ENCODE results near the gene DIPK2B. TPM values are rescaled to one million over a fixed set of nuclear protein-coding genes. Genes with fewer than 3 reads are reported as not detected.

Gene DIPK2B, protein sequence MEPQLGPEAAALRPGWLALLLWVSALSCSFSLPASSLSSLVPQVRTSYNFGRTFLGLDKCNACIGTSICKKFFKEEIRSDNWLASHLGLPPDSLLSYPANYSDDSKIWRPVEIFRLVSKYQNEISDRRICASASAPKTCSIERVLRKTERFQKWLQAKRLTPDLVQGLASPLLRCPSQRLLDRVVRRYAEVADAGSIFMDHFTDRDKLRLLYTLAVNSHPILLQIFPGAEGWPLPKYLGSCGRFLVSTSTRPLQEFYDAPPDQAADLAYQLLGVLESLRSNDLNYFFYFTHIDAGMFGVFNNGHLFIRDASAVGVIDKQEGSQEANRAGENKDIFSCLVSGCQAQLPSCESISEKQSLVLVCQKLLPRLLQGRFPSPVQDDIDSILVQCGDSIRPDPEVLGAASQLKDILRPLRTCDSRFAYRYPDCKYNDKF
- total RNA-seq (2014; rRNA removed; shearing (Covaris generic)) = not detected in 2 replicates
- not detected in 2 replicates for polyA plus RNA-seq (2014; cell fraction: nucleus; rRNA removed)

DNA sequence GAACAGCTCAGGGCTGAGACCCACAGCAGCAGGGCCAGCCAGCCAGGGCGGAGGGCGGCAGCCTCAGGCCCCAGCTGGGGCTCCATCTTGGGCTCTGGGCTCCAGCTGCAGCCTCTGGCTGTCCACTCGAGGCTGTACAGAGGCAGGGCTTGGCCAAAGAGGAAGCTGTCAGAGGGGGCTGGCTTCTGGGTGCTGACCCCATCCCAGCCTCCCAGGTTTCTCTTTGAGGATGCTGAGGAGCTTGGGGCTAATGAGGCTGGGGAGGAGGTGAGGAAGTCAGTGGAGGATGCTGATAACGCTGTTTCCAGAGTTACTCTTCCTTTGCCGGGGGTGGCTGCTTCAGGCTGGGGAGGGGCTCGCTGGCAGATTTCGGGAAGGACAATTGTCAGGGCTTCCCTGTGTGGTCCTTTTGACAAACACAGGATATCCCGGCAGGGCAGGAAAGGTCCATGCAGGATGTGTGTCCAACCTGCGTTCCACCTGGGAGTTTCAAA lies at the start of gene DIPK2B:
TSS of gene DIPK2B (minus strand) at position 136 of the 494 bp plus-strand sequence. CDS start at position 86, 50 bp downstream.
- no peak for DNase-seq (ENCODE audit: extremely low read depth, low read depth)

GRCh38 chrX:45240301-45240700 lies 39.6 kb upstream of the DIPK2B start:
- no peak for DNase-seq (ENCODE audit: extremely low read depth, low read depth)

DNA sequence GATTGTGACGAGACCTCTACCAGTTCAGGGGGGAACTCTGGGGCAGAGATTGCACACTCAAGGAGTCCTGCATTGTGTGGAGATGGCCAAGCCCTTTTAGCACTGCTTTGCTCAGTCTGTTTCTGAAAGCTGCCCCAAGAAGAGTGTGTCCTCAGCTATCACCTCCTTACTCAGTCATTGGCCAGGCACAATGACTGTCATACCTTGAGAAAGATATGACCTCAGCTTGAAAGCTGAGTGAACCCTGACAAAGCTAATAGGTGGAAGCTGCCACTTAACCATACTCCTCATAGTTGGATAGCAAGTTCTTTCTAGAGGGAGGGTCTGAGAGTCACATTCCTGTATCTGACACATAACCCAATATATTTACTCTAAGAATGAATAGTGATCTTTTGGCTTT lies 37.8 kb upstream of the DIPK2B start:
- DNase-seq (ENCODE audit: extremely low read depth, low read depth) = no peak

GRCh38 chrX:45233531-45233930 lies 32.9 kb upstream of the DIPK2B start:
- no peak for DNase-seq (ENCODE audit: extremely low read depth, low read depth)

- no peak for DNase-seq (ENCODE audit: extremely low read depth, low read depth)
Measured at GRCh38 chrX:45232139-45232538, 31.5 kb upstream of the DIPK2B start.

DNA sequence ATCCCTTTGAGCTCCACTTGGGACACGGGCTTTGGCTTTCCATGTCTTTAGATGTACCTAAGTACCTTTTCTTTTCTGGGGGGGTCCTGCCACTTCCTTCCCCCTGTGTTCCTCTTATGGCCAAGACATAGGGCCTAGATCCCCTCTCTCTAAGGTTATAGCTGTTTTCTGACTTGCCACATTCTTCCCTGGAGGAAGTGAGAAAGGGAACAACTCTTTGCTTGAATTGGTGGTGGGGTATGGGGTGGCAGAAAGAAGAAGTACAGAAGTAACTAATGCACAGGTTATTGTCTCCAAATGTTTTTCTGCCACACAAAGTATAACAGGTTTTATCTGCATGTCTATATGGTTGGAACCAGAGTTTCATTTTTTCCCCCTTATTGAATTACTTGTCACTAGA lies 29.7 kb upstream of the DIPK2B start:
- no peak for DNase-seq (ENCODE audit: extremely low read depth, low read depth)

- DNase-seq (ENCODE audit: extremely low read depth, low read depth) = no peak
Measured at GRCh38 chrX:45229348-45229747, 28.7 kb upstream of the DIPK2B start.

DNA sequence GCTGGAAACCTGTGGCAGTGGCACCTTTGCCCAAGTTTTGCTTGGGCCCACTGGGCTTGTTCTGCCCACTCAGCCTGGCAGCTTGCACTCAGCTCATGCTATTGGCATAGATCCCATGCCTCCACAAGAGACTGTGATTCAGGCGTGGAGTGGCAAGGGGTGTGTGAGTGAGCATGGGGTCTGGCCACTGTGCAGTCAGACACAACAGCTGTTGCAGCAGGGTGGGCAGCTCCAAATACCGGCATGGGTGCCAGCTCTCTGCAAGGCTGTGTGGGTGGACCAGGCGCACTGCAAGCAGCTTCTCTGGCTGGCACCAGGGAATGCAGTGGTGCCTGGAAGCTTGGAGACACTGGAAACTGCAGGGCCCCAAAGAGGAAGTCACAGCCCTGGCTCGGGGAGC lies 27.4 kb upstream of the DIPK2B start:
- DNase-seq (ENCODE audit: extremely low read depth, low read depth) = no peak

DNA sequence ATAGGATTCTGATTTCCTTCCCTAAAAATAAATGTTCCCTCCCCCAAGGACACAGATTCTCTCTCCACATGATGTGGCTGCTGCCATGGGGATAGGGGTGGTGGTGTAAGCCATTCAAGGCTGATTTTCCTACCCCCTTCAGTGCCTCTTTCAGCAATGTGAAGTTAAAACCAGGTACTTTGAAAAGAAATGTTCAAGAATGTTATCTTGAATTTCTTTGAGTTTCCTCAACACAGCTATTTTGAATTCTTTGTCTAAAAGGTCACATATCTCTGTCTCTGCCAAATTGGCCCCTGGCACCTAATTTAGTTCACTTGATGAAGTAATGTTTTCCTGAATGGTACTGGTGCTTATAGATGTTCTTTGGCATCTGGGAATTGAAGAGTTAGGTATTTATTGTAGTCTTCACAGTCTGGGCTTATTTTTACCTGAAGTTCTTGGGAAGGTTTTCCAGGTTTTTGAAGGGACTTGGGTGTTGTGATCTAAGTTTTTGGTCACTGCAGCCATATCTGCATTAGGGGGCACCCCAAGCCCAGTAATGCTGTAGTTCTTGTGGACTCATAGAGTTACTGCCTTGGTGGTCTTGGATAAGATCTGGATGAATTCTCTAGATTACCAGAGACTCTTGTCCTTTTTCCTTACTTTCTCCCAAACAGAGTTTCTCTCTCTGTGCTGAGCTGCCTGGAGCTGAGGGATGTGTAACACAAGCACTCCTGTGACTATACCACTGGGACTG lies 7.6 kb upstream of the DIPK2B start:
- DNase-seq (ENCODE audit: extremely low read depth, low read depth) = no peak

DNA sequence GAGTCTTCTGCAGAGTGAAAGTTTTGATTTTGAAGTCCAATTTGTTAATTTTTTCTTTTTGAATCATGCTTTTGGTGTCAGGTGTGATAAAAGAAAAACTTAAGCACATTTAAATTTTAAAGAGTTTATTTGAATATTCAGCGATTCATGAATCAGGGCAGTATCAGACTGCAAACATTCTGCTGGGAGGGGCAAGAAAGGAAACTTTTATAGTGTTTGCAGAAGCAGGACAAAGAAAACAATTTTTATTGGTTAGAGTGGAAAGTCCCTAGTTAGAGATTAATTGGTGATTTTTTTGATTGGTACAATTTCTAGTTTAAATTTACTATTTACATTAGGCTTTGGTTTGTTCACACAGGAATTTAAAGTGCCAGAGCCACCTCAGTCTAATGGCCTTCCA lies 1.5 kb upstream of the DIPK2B start:
- no peak for DNase-seq (ENCODE audit: extremely low read depth, low read depth)

GRCh38 chrX:45198706-45199105 lies 2.0 kb downstream of the DIPK2B start:
- DNase-seq (ENCODE audit: extremely low read depth, low read depth) = no peak

DNA sequence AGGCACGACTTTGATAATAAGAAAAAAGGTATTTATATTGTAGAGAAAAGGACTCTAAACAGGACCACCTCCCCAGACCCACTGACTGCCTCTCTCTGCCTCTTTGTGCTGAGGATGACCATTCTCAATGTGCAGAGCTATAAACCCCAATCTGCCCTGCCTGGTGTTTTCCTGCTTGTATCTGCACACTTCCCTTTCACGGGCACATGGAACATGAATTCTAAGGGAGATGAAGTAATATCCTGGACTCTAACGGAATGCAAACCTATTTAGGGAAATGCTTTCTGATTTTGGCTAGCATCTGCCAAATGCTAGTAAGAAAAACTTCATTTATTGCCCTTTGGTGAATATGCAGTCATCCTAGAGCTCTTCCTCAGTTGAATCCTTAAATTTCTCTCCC lies 2.4 kb downstream of the DIPK2B start:
- DNase-seq (ENCODE audit: extremely low read depth, low read depth) = no peak

- DNase-seq (ENCODE audit: extremely low read depth, low read depth) = no peak
Measured at GRCh38 chrX:45196701-45197100, 4.0 kb downstream of the DIPK2B start.

- no peak for DNase-seq (ENCODE audit: extremely low read depth, low read depth)
Measured at GRCh38 chrX:45191820-45192409, 8.8 kb downstream of the DIPK2B start.

GRCh38 chrX:45191383-45191782 lies 9.3 kb downstream of the DIPK2B start:
- DNase-seq (ENCODE audit: extremely low read depth, low read depth) = no peak

GRCh38 chrX:45187731-45188130 lies 12.9 kb downstream of the DIPK2B start:
- no peak for DNase-seq (ENCODE audit: extremely low read depth, low read depth)

DNA sequence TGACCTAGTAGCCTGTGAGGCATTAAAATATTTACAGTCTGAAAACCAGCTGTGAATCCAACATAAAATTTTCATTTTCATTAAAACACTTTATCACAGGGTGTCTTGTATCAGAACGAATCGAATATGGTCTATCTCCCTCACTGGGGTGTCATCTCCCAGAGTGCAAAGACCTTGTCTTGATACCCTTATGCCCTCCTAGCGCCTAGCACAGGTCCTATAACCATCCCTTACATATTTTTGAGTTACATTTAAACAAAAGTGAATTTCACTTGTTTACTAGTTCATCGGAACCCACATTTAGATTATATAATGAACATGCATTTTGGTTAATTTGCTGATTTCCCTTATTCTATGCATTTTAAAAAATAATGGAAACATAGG lies 14.0 kb downstream of the DIPK2B start:
- DNase-seq (ENCODE audit: extremely low read depth, low read depth) = no peak

- no peak for DNase-seq (ENCODE audit: extremely low read depth, low read depth)
Measured at GRCh38 chrX:45184211-45184610, 16.5 kb downstream of the DIPK2B start.

DNA sequence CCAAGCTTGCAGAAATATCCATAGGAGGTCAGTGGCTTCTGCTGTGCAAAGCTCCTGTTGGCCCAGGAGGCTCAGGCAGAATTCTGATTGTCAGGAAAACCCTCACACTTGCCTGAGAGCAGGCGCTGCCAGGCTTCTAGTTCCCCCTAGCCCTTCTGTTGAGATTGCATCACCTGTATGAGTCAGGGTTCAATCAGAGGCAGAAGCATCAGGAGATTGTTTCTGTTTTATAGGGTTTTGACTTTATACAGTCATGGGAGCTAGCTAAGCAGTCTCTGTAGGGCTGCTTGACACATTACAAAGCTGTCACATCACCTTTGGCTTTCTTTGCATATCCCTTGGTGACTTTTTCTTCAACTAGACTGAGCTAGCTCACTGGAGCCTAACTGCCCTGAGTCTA lies 27.8 kb downstream of the DIPK2B start:
- peak; percentile 7 for DNase-seq (ENCODE audit: extremely low read depth, low read depth)

- no peak for DNase-seq (ENCODE audit: extremely low read depth, low read depth)
Measured at GRCh38 chrX:45166781-45167180, 33.9 kb downstream of the DIPK2B start.

DNA sequence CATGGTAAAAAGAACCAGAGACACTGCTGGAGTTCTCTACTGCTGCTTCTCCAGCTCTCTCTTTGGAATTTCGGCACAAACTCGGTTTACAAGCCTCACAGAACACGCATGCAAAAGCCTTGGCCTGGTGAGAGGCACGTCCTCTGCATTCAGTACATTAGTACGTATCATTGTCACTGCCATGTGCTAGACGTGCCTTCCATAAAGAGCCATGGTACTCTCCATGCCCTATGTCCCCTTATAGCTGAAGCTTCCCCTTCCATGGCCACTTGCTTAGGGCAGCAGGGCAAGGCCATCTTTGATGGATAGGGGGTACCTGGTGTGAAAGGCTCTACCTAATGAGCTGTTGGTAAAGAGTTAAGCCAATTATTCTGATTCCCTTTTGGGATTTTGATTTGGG lies 35.0 kb downstream of the DIPK2B start:
- DNase-seq (ENCODE audit: extremely low read depth, low read depth) = no peak

All from NCI-H460 (cell line).